ENCODE results near the gene IL4R.

GRCh38 chr16:27340654-27341053 is 26.9 kb downstream of the IL4R start:
- no peak for TF ChIP-seq EZH2 (IDR thresholded peaks at IDR 0.05; ENCODE audit: low read depth, low read length, severe bottlenecking)
- no peak for TF ChIP-seq CTCF (IDR thresholded peaks at IDR 0.05; ENCODE audit: control extremely low read depth in 1 of 3, insufficient read depth in 1 of 3, low read depth in 1 of 3, low read length in 3 of 3)
- no peak for TF ChIP-seq SP4 (IDR thresholded peaks at IDR 0.05; ENCODE audit: low read length)

All from H1 (cell line).